Tibial nerve (tissue), 4 donors: ENCODE results near the gene GEMIN5. TPM values are rescaled to one million over a fixed set of nuclear protein-coding genes. Genes with fewer than 3 reads are reported as not detected.

Experiments
- DNase-seq, 2 donors: peaks; one replicate each; pipeline ENCODE4 v3.0.0-alpha.2; 2019; ENCODE audit warnings: low spot score in 2 of 2
- H3K27ac ChIP-seq, 4 donors: fragments of 200-600 bp; sonication (generic) in 3 of 4; one replicate each; pipeline ENCODE4 v1.5.1; 2017 to 2019; ENCODE audit warnings: mild to moderate bottlenecking in 1 of 4
- H3K27me3 ChIP-seq, 2 donors: fragments of 200-600 bp; sonication (generic) in 1 of 2; one replicate each; pipeline versions ENCODE4 v1.5.1 to v1.6.0; 2017 to 2019
- H3K36me3 ChIP-seq, 3 donors: fragments of 200-600 bp; sonication (generic); one replicate each; pipeline ENCODE4 v1.5.1; 2018 to 2019
- H3K4me1 ChIP-seq, 4 donors: fragments of 200-600 bp; sonication (generic) in 3 of 4; one replicate each; pipeline ENCODE4 v1.5.1; 2017 to 2019
- H3K4me3 ChIP-seq, 4 donors: fragments of 200-600 bp; sonication (generic) in 3 of 4; one replicate each; pipeline ENCODE4 v1.5.1; 2017 to 2019; ENCODE audit warnings: mild to moderate bottlenecking in 1 of 4, moderate library complexity in 1 of 4
- H3K9me3 ChIP-seq, 4 donors: fragments of 200-600 bp; sonication (generic) in 3 of 4; one replicate each; pipeline ENCODE4 v1.5.1; 2017 to 2019
- CTCF ChIP-seq, 5 experiments: fragments of 200-600 bp in 3 of 5; fragments of 450-650 bp in 2 of 5; sonication (generic) in 3 of 5; IDR thresholded peaks; one replicate each; pipeline ENCODE4 v1.5.1; 2016 to 2019; ENCODE audit warnings: antibody characterized with exemption in 5 of 5, mild to moderate bottlenecking in 3 of 5, moderate library complexity in 2 of 5
- EP300 ChIP-seq, 2 donors: sonication (generic); formaldehyde crosslinking; IDR thresholded peaks; one replicate each; pipeline ENCODE4 v1.6.1; 2017; ENCODE audit warnings: antibody characterized with exemption in 2 of 2, mild to moderate bottlenecking in 1 of 2
- POLR2A ChIP-seq, 2 donors: fragments of 450-650 bp; IDR thresholded peaks; one replicate each; pipeline ENCODE4 v1.6.1; 2017; ENCODE audit warnings: antibody characterized with exemption in 2 of 2, mild to moderate bottlenecking in 2 of 2, moderate library complexity in 2 of 2
- WGBS, 2 donors: methylation state at CpG; one replicate each; pipeline ENCODE4 v1.1.5; 2018; 5-methylcytosine and 5-hydroxymethylcytosine counted together
- total RNA-seq, 4 donors: library from RNA; depleted of rRNA; stranded (reverse); fragments of >200 nt; gene quantifications; one replicate each; pipeline ENCODE4 v1.1.0, GENCODE V29; 2016

The GEMIN5 gene
- total RNA-seq, 4 donors from 2014 or later, result 17.8 to 20.5 (median 18.8) TPM

GRCh38 chr5:154858972-154859871 is 78.8 kb downstream of the GEMIN5 start:
- Histone ChIP-seq H3K4me1 (peaks cover 0 to 53% (median 30%) of the 10 kb centered on the region in 4 donors), H3K36me3 (peaks cover 0 to 5% (median 0%) of the 10 kb centered on the region in 3 donors), H3K27ac (peak overlapping the region; percentile 94 to 98 (median 96)), H3K27me3 (no peaks in the 10 kb centered on the region), H3K4me3 (peak overlapping the region; percentile 72 to 90 (median 79)), H3K9me3 (no peaks in the 10 kb centered on the region)
- no peak for TF ChIP-seq EP300 (IDR thresholded peaks at IDR 0.05)
- no peak for TF ChIP-seq POLR2A (IDR thresholded peaks at IDR 0.05)
- TF ChIP-seq CTCF (IDR thresholded peaks at IDR 0.05), result no peak
- 1% methylated on average over 26 of the region's 26 CpGs for WGBS, 2 donors
- DNase-seq, result no peak

- H3K27ac ChIP-seq, result peak within 1 kb of the TSS; percentile 94 to 98 (median 96)
- no peaks in the 10 kb centered on the region for H3K36me3 ChIP-seq
- peak within 1 kb of the TSS; percentile 72 to 90 (median 79) for H3K4me3 ChIP-seq
- H3K9me3 ChIP-seq, result no peaks in the 10 kb centered on the region
- H3K27me3 ChIP-seq, result no peaks in the 10 kb centered on the region
- TF ChIP-seq CTCF (IDR thresholded peaks at IDR 0.05) (peak in 2 of 5 experiments; percentile 30 to 37), EP300 (IDR thresholded peaks at IDR 0.05) (peak; percentile 67 to 97), POLR2A (IDR thresholded peaks at IDR 0.05) (peak; percentile 90 to 95)
- WGBS, 2 donors, result 0 to 1% methylated on average over 58 to 65 of the region's 65 CpGs
- H3K4me1 ChIP-seq, result peaks cover 0 to 52% (median 30%) of the 10 kb centered on the region in 4 donors
- DNase-seq, result peak; percentile 96 to 98
Measured at GRCh38 chr5:154858297-154858971, 79.6 kb downstream of the GEMIN5 start, which contains the start of gene CNOT8. CNOT8 (plus strand) TSS chr5:154858627; CDS start chr5:154863279, 4,652 bp downstream.

- Histone ChIP-seq H3K4me1 (peaks cover 0 to 46% (median 30%) of the 10 kb centered on the region in 4 donors), H3K27ac (peak overlapping the region; percentile 94 to 98 (median 96)), H3K4me3 (peak overlapping the region; percentile 72 to 90 (median 79)), H3K9me3 (no peaks in the 10 kb centered on the region), H3K27me3 (no peaks in the 10 kb centered on the region), H3K36me3 (no peaks in the 10 kb centered on the region)
- TF ChIP-seq CTCF (IDR thresholded peaks at IDR 0.05), result peak in 2 of 5 experiments; percentile 33 to 41
- peak; percentile 72 to 85 for TF ChIP-seq POLR2A (IDR thresholded peaks at IDR 0.05)
- peak in 1 of 2 donors; percentile 94 for TF ChIP-seq EP300 (IDR thresholded peaks at IDR 0.05)
- DNase-seq, result peak; percentile 96 to 98
- 1% methylated on average over 47 to 52 of the region's 59 CpGs for WGBS, 2 donors
Measured at GRCh38 chr5:154857530-154858296, 80.3 kb downstream of the GEMIN5 start.

- peaks cover 0 to 48% (median 15%) of the 10 kb centered on the region in 4 donors for H3K4me1 ChIP-seq
Measured at GRCh38 chr5:154851351-154851750, 86.7 kb downstream of the GEMIN5 start.

More at GRCh38 chr5:154851351-154851750, 86.7 kb downstream of the GEMIN5 start:
- no peak for DNase-seq
- H3K9me3 ChIP-seq, result no peaks in the 10 kb centered on the region
- WGBS, 2 donors, result 87% methylated on average over 3 of the region's 3 CpGs
- no peak overlapping the region for H3K4me3 ChIP-seq
- H3K36me3 ChIP-seq, result peaks cover 0 to 9% (median 0%) of the 10 kb centered on the region in 3 donors
- H3K27me3 ChIP-seq, result no peaks in the 10 kb centered on the region
- TF ChIP-seq EP300 (IDR thresholded peaks at IDR 0.05) (no peak), CTCF (IDR thresholded peaks at IDR 0.05) (no peak), POLR2A (IDR thresholded peaks at IDR 0.05) (no peak)
- peak overlapping the region; percentile 79 to 93 (median 86) for H3K27ac ChIP-seq
